NCI-H2081 treated with DMSO at 0.1 percent for 48 hours (cell line): ENCODE measurements around the gene RAB34.
"Not testable (repeated sequence)": the region's sequence is repeated elsewhere in the genome, so short reads cannot be mapped to it uniquely, and the experiment has no call there.

Experiments used
- DNase-seq: peaks from one replicate; lab custom pipeline; 2025; lab: John Stamatoyannopoulos, UW

RAB34 gene

GRCh38 chr17:28728364-28729200, 10.9 kb upstream of the RAB34 start, which contains the start of gene NEK8:
Gene NEK8 (plus strand): TSS chr17:28728788. CDS start chr17:28728814, 26 bp downstream.
- DNase-seq, result no peak

GRCh38 chr17:28726627-28727491, 9.2 kb upstream of the RAB34 start:
- DNase-seq, result no peak

GRCh38 chr17:28726226-28726626, 8.6 kb upstream of the RAB34 start, which contains the start of gene TLCD1:
Gene TLCD1 (minus strand): TSS chr17:28726233. CDS start chr17:28726097, 136 bp downstream.
- no peak for DNase-seq

- DNase-seq, result no peak
Measured at GRCh38 chr17:28725660-28726225, 8.1 kb upstream of the RAB34 start.

GRCh38 chr17:28725166-28725659, 7.5 kb upstream of the RAB34 start:
- DNase-seq, result no peak

- DNase-seq, result no peak
Measured at GRCh38 chr17:28724500-28725165, 7.0 kb upstream of the RAB34 start.

GRCh38 chr17:28723836-28724499, 6.3 kb upstream of the RAB34 start:
- not testable (repeated sequence) for DNase-seq

GRCh38 chr17:28723159-28723835, 5.6 kb upstream of the RAB34 start:
- DNase-seq, result no peak

- DNase-seq, result no peak
Measured at GRCh38 chr17:28722417-28723158, 4.9 kb upstream of the RAB34 start.

GRCh38 chr17:28720997-28721329, 3.3 kb upstream of the RAB34 start:
- not testable (repeated sequence) for DNase-seq

- no peak for DNase-seq
Measured at GRCh38 chr17:28720247-28720996, 2.8 kb upstream of the RAB34 start.

- no peak for DNase-seq
Measured at GRCh38 chr17:28719021-28719433, 1.4 kb upstream of the RAB34 start.

- DNase-seq, result no peak
Measured at GRCh38 chr17:28718333-28719020, 809 bp upstream of the RAB34 start.

GRCh38 chr17:28716740-28717577, 709 bp downstream of the RAB34 start:
- no peak for DNase-seq

- no peak for DNase-seq
Measured at GRCh38 chr17:28715217-28715616, 2.5 kb downstream of the RAB34 start.

- no peak for DNase-seq
Measured at GRCh38 chr17:28714281-28714680, 3.4 kb downstream of the RAB34 start.

GRCh38 chr17:28712705-28713415, 4.8 kb downstream of the RAB34 start:
- no peak for DNase-seq
